SU-DHL-6 (cell line): ENCODE measurements around the gene ITGA1.

Source experiments
- H2AFZ ChIP-seq: fragments of 200-600 bp; sonication (generic); 2 replicates; pipeline ENCODE4 v1.6.1; 2014; ENCODE audit warnings: low read depth, mild to moderate bottlenecking, moderate library complexity, mixed read lengths, antibody characterized with exemption, low read length; ENCODE audit not compliant: severe bottlenecking
- H3F3A ChIP-seq: fragments of 200-600 bp; shearing (Covaris generic); 2 replicates; pipeline ENCODE4 v1.6.0; 2016; ENCODE audit warnings: antibody characterized with exemption, mild to moderate bottlenecking; ENCODE audit not compliant: insufficient read depth
- H3K27ac ChIP-seq: fragments of 200-600 bp; sonication (generic); 2 replicates; pipeline ENCODE4 v1.5.1; 2016; ENCODE audit warnings: low read depth, mild to moderate bottlenecking, low read length, moderate library complexity, mixed read lengths
- H3K27me3 ChIP-seq: fragments of 200-600 bp; sonication (generic), shearing (Covaris generic); 2 replicates; pipeline ENCODE4 v1.6.0; 2014; ENCODE audit warnings: mild to moderate bottlenecking, low read length
- H3K36me3 ChIP-seq: fragments of 200-600 bp; sonication (generic); 2 replicates; pipeline ENCODE4 v1.6.1; 2014; ENCODE audit warnings: mild to moderate bottlenecking, low read length, mixed read lengths
- H3K4me2 ChIP-seq: fragments of 300-600, 200-600 bp; shearing (Covaris generic), sonication (generic); 2 replicates; pipeline ENCODE4 v1.6.0; 2014; ENCODE audit warnings: low read length, low read depth, mild to moderate bottlenecking; ENCODE audit not compliant: poor library complexity, severe bottlenecking
- H3K4me3 ChIP-seq: fragments of 200-600 bp; sonication (generic); 2 replicates; pipeline ENCODE4 v1.5.1; 2014; ENCODE audit warnings: antibody characterized with exemption, low read length, mild to moderate bottlenecking, mixed read lengths; ENCODE audit not compliant: insufficient read depth, poor library complexity, severe bottlenecking
- H3K79me2 ChIP-seq: fragments of 200-600 bp; sonication (generic); 2 replicates; pipeline ENCODE4 v1.6.1; 2014; ENCODE audit warnings: mild to moderate bottlenecking, low read length, moderate library complexity; ENCODE audit not compliant: insufficient read depth
- H3K9ac ChIP-seq: fragments of 200-600 bp; sonication (generic); 2 replicates; pipeline ENCODE4 v1.7.0; 2014; ENCODE audit warnings: mild to moderate bottlenecking, low read length
- H3K9me2 ChIP-seq: fragments of 200-600 bp; sonication (generic); replicated peaks from 2 replicates; pipeline ENCODE4 v1.6.1; 2014; ENCODE audit warnings: low read length; ENCODE audit not compliant: insufficient read depth
- H3K9me3 ChIP-seq: fragments of 200-600 bp; sonication (generic); 2 replicates; pipeline ENCODE4 v1.6.1; 2014; ENCODE audit warnings: low read length, mixed read lengths; ENCODE audit not compliant: insufficient read depth
- H4K20me1 ChIP-seq: fragments of 200-600 bp; sonication (generic); 2 replicates; pipeline ENCODE4 v1.6.1; 2014; ENCODE audit warnings: low read depth, mild to moderate bottlenecking, antibody characterized with exemption, low read length, moderate library complexity, mixed read lengths
- CTCF ChIP-seq: fragments of 200-600 bp; sonication (generic); IDR thresholded peaks from one replicate; pipeline ENCODE4 v1.5.1; 2017; ENCODE audit warnings: antibody characterized with exemption, mild to moderate bottlenecking, low read length, moderate library complexity; ENCODE audit not compliant: insufficient read depth, poor library complexity, severe bottlenecking
- EZH2phosphoT487 ChIP-seq: fragments of 200-600 bp; sonication (generic), shearing (Covaris generic); conservative IDR thresholded peaks from 2 replicates; pipeline ENCODE4 v1.6.1; 2018; ENCODE audit warnings: mild to moderate bottlenecking, antibody characterized with exemption, low read length, moderate library complexity, mixed read lengths

Gene ITGA1

GRCh38 chr5:52800394-52801213 lies 12.9 kb downstream of the ITGA1 start:
- H3K9me3 ChIP-seq, result no peaks in the 10 kb centered on the region
- no peaks in the 10 kb centered on the region for H3K9me2 ChIP-seq
- H4K20me1 ChIP-seq, result peaks cover 27% of the 10 kb centered on the region
- peak overlapping the region; percentile 66 for H3K4me3 ChIP-seq
- H3K27me3 ChIP-seq, result no peaks in the 10 kb centered on the region
- H3F3A ChIP-seq, result no peaks in the 10 kb centered on the region; the same call in 1 of the 2 replicates
- peak overlapping the region; percentile 65 for H3K27ac ChIP-seq
- peak overlapping the region; percentile 84 for H3K4me2 ChIP-seq
- H3K79me2 ChIP-seq, result peaks cover 44% of the 10 kb centered on the region
- H3K9ac ChIP-seq, result peak overlapping the region; percentile 87
- peak overlapping the region; percentile 91 for H2AFZ ChIP-seq
- TF ChIP-seq EZH2phosphoT487 (no peak), CTCF (no peak)
- peaks cover 18% of the 10 kb centered on the region; the same call in 1 of the 2 replicates for H3K36me3 ChIP-seq

- no peak overlapping the region for H3K27ac ChIP-seq
- peak overlapping the region; percentile 87 for H3K9ac ChIP-seq
- H3F3A ChIP-seq, result no peaks in the 10 kb centered on the region; the same call in 1 of the 2 replicates
- no peaks in the 10 kb centered on the region for H3K9me2 ChIP-seq
- H2AFZ ChIP-seq, result no peak overlapping the region
- no peaks in the 10 kb centered on the region for H3K9me3 ChIP-seq
- H3K27me3 ChIP-seq, result no peaks in the 10 kb centered on the region
- peak overlapping the region; percentile 66 for H3K4me3 ChIP-seq
- H3K79me2 ChIP-seq, result peaks cover 44% of the 10 kb centered on the region
- TF ChIP-seq EZH2phosphoT487 (no peak), CTCF (no peak)
- peaks cover 27% of the 10 kb centered on the region for H4K20me1 ChIP-seq
- H3K36me3 ChIP-seq, result peaks cover 18% of the 10 kb centered on the region; the same call in 1 of the 2 replicates
- H3K4me2 ChIP-seq, result peak overlapping the region; percentile 84
These were observed 13.6 kb downstream of the ITGA1 start for GRCh38 chr5:52801329-52801728.

GRCh38 chr5:52802272-52802973 lies 14.7 kb downstream of the ITGA1 start:
- Histone ChIP-seq H3K4me3 (peak overlapping the region; percentile 66), H3K9me2 (no peaks in the 10 kb centered on the region), H3K9me3 (no peaks in the 10 kb centered on the region), H3K27me3 (no peaks in the 10 kb centered on the region), H3K36me3 (peaks cover 18% of the 10 kb centered on the region; the same call in 1 of the 2 replicates), H3K79me2 (peaks cover 44% of the 10 kb centered on the region), H4K20me1 (peaks cover 36% of the 10 kb centered on the region), H3K27ac (no peak overlapping the region), H3K9ac (peak overlapping the region; percentile 87), H2AFZ (no peak overlapping the region), H3F3A (no peaks in the 10 kb centered on the region; the same call in 1 of the 2 replicates), H3K4me2 (peak overlapping the region; percentile 84)
- no peak for TF ChIP-seq EZH2phosphoT487
- no peak for TF ChIP-seq CTCF
